Natural killer cell treated with Interleukin-12 subunit alpha and Interleukin-12 subunit beta and Interleukin-15 and Interleukin-18, amount 100 ng/mL, for 72 hours (primary cell): ENCODE results near the gene STYXL1. TPM values are rescaled to one million over a fixed set of nuclear protein-coding genes. Genes with fewer than 3 reads are reported as not detected.

ENCODE experiments used
- ATAC-seq, 2 donors: fragments of 150-1000 bp; cut with Tn5 transposase in 1 of 2; sonication (Bioruptor Pico), chemical (Tn5 transposase) in 1 of 2; 2 replicates each; pipeline ENCODE4 v1.10.0; 2021
- DNase-seq: peaks from one replicate; pipeline ENCODE4 v3.0.0; 2022; ENCODE audit warnings: low spot score
- H3K27ac Mint-ChIP-seq, 2 donors: 1 replicate in 1 of 2; 2 replicates in 1 of 2; pipeline ENCODE4 v1.8.0; 2022; ENCODE audit warnings: mixed read lengths in 2 of 2, mild to moderate bottlenecking in 1 of 2, moderate library complexity in 1 of 2
- H3K27me3 Mint-ChIP-seq, 2 donors: 1 replicate in 1 of 2; 2 replicates in 1 of 2; pipeline ENCODE4 v1.8.0; 2022; ENCODE audit warnings: mixed read lengths in 2 of 2
- H3K36me3 Mint-ChIP-seq: one replicate; pipeline ENCODE4 v1.8.0; 2022; ENCODE audit warnings: mixed read lengths
- H3K4me1 Mint-ChIP-seq, 2 donors: 1 replicate in 1 of 2; 2 replicates in 1 of 2; pipeline ENCODE4 v1.8.0; 2022; ENCODE audit warnings: low read depth in 2 of 2, mixed read lengths in 2 of 2, mild to moderate bottlenecking in 1 of 2
- H3K4me3 Mint-ChIP-seq: one replicate; pipeline ENCODE4 v1.8.0; 2022; ENCODE audit warnings: mixed read lengths
- H3K9me3 Mint-ChIP-seq: 2 replicates; pipeline ENCODE4 v1.8.0; 2022; ENCODE audit warnings: mixed read lengths
- total RNA-seq, 2 donors: library from RNA; stranded (reverse); gene quantifications; one replicate each; pipeline ENCODE4 v1.2.3, GENCODE V29; 2022

STYXL1 gene
- total RNA-seq, 2 donors from 2014 or later: 36.6 to 56.4 TPM

GRCh38 chr7:75979759-75980429, 67.9 kb downstream of the STYXL1 start:
- DNase-seq: no peak
- Mint-ChIP-seq H3K9me3 (no peaks in the 10 kb centered on the region), H3K27me3 (no peaks in the 10 kb centered on the region), H3K4me1 (no peaks in the 10 kb centered on the region), H3K36me3 (peaks cover 1% of the 10 kb centered on the region), H3K4me3 (no peak overlapping the region), H3K27ac (peak overlapping the region in 1 of 2 donors; percentile 25)
- peak in 1 of 2 donors; percentile 24 for ATAC-seq

- ATAC-seq (no peak), DNase-seq (no peak)
- no peaks in the 10 kb centered on the region for H3K4me1 Mint-ChIP-seq
- peaks cover 11% of the 10 kb centered on the region for H3K36me3 Mint-ChIP-seq
- H3K4me3 Mint-ChIP-seq: no peak overlapping the region
- no peak overlapping the region for H3K27ac Mint-ChIP-seq
- H3K9me3 Mint-ChIP-seq: no peaks in the 10 kb centered on the region
- no peaks in the 10 kb centered on the region for H3K27me3 Mint-ChIP-seq
Measured at GRCh38 chr7:75977743-75978142, 70.1 kb downstream of the STYXL1 start.

GRCh38 chr7:75971961-75972763, 75.6 kb downstream of the STYXL1 start:
- no peak overlapping the region for H3K4me3 Mint-ChIP-seq
- peak overlapping the region in 1 of 2 donors; percentile 66 for H3K27ac Mint-ChIP-seq
- H3K4me1 Mint-ChIP-seq: peaks cover 0 to 14% of the 10 kb centered on the region in 2 donors
- peaks cover 11% of the 10 kb centered on the region for H3K36me3 Mint-ChIP-seq
- H3K9me3 Mint-ChIP-seq: no peaks in the 10 kb centered on the region
- DNase-seq: no peak
- no peaks in the 10 kb centered on the region for H3K27me3 Mint-ChIP-seq
- peak in 1 of 2 donors; percentile 38 for ATAC-seq

GRCh38 chr7:75971309-75971960, 76.4 kb downstream of the STYXL1 start:
- Mint-ChIP-seq H3K4me1 (peaks cover 0 to 14% of the 10 kb centered on the region in 2 donors), H3K27ac (peak overlapping the region in 1 of 2 donors; percentile 66)

GRCh38 chr7:75969704-75970498, 77.9 kb downstream of the STYXL1 start:
- no peak overlapping the region for H3K27ac Mint-ChIP-seq

More at GRCh38 chr7:75971309-75971960, 76.4 kb downstream of the STYXL1 start:
- Mint-ChIP-seq H3K9me3 (no peaks in the 10 kb centered on the region), H3K27me3 (no peaks in the 10 kb centered on the region), H3K4me3 (no peak overlapping the region), H3K36me3 (peaks cover 11% of the 10 kb centered on the region)
- DNase-seq (no peak), ATAC-seq (peak in 1 of 2 donors; percentile 5)

GRCh38 chr7:75969182-75969581, 78.6 kb downstream of the STYXL1 start:
- no peak for ATAC-seq
- Mint-ChIP-seq H3K36me3 (peaks cover 6% of the 10 kb centered on the region), H3K27me3 (no peaks in the 10 kb centered on the region), H3K27ac (no peak overlapping the region), H3K9me3 (no peaks in the 10 kb centered on the region), H3K4me3 (no peak overlapping the region), H3K4me1 (peaks cover 0 to 16% of the 10 kb centered on the region in 2 donors)
- DNase-seq: no peak

More at GRCh38 chr7:75969704-75970498, 77.9 kb downstream of the STYXL1 start:
- no peaks in the 10 kb centered on the region for H3K27me3 Mint-ChIP-seq
- ATAC-seq (no peak), DNase-seq (no peak)
- H3K4me3 Mint-ChIP-seq: no peak overlapping the region
- H3K4me1 Mint-ChIP-seq: peaks cover 0 to 16% of the 10 kb centered on the region in 2 donors
- H3K36me3 Mint-ChIP-seq: peaks cover 9% of the 10 kb centered on the region
- no peaks in the 10 kb centered on the region for H3K9me3 Mint-ChIP-seq

GRCh38 chr7:75968561-75969001, 79.2 kb downstream of the STYXL1 start:
- H3K36me3 Mint-ChIP-seq: no peaks in the 10 kb centered on the region
- DNase-seq (no peak), ATAC-seq (no peak)
- H3K27me3 Mint-ChIP-seq: no peaks in the 10 kb centered on the region
- H3K4me1 Mint-ChIP-seq: peaks cover 0 to 16% of the 10 kb centered on the region in 2 donors
- H3K27ac Mint-ChIP-seq: no peak overlapping the region
- H3K9me3 Mint-ChIP-seq: no peaks in the 10 kb centered on the region
- H3K4me3 Mint-ChIP-seq: no peak overlapping the region

GRCh38 chr7:75968012-75968411, 79.8 kb downstream of the STYXL1 start:
- H3K4me1 Mint-ChIP-seq: peaks cover 0 to 20% of the 10 kb centered on the region in 2 donors
- no peaks in the 10 kb centered on the region for H3K9me3 Mint-ChIP-seq
- no peaks in the 10 kb centered on the region for H3K36me3 Mint-ChIP-seq
- H3K4me3 Mint-ChIP-seq: no peak overlapping the region
- no peaks in the 10 kb centered on the region for H3K27me3 Mint-ChIP-seq
- DNase-seq (no peak), ATAC-seq (no peak)
- H3K27ac Mint-ChIP-seq: no peak overlapping the region

- Mint-ChIP-seq H3K27me3 (no peaks in the 10 kb centered on the region), H3K9me3 (no peaks in the 10 kb centered on the region), H3K36me3 (peaks cover 3% of the 10 kb centered on the region), H3K27ac (no peak overlapping the region), H3K4me1 (peaks cover 0 to 24% of the 10 kb centered on the region in 2 donors), H3K4me3 (no peak overlapping the region)
- ATAC-seq (no peak), DNase-seq (no peak)
Measured at GRCh38 chr7:75967487-75967997, 80.3 kb downstream of the STYXL1 start.

GRCh38 chr7:75967055-75967454, 80.7 kb downstream of the STYXL1 start:
- Mint-ChIP-seq H3K27ac (no peak overlapping the region), H3K4me1 (peaks cover 0 to 25% of the 10 kb centered on the region in 2 donors)
- ATAC-seq: no peak

GRCh38 chr7:75966190-75966961, 81.4 kb downstream of the STYXL1 start:
- Mint-ChIP-seq H3K4me1 (peaks cover 0 to 19% of the 10 kb centered on the region in 2 donors), H3K27ac (no peak overlapping the region), H3K4me3 (no peak overlapping the region), H3K27me3 (no peaks in the 10 kb centered on the region), H3K36me3 (peaks cover 5% of the 10 kb centered on the region), H3K9me3 (no peaks in the 10 kb centered on the region)
- no peak for ATAC-seq
- no peak for DNase-seq

More at GRCh38 chr7:75967055-75967454, 80.7 kb downstream of the STYXL1 start:
- DNase-seq: no peak
- Mint-ChIP-seq H3K4me3 (no peak overlapping the region), H3K36me3 (peaks cover 5% of the 10 kb centered on the region), H3K9me3 (no peaks in the 10 kb centered on the region), H3K27me3 (no peaks in the 10 kb centered on the region)

- Mint-ChIP-seq H3K36me3 (peaks cover 5% of the 10 kb centered on the region), H3K27ac (no peak overlapping the region), H3K27me3 (no peaks in the 10 kb centered on the region), H3K4me1 (peaks cover 0 to 18% of the 10 kb centered on the region in 2 donors), H3K9me3 (no peaks in the 10 kb centered on the region), H3K4me3 (no peak overlapping the region)
- DNase-seq (no peak), ATAC-seq (no peak)
Measured at GRCh38 chr7:75965617-75966016, 82.2 kb downstream of the STYXL1 start.
